PC-3 (cell line): ENCODE results near the gene CLEC16A.

Source experiments
- EZH2 ChIP-seq: fragments of 300-600 bp; sonication (generic); IDR thresholded peaks from one replicate; pipeline ENCODE4 v1.6.1; 2017; ENCODE audit warnings: antibody characterized with exemption, mild to moderate bottlenecking, low read length; ENCODE audit not compliant: unreplicated experiment
- TF ChIP-seq, protein P1 (sequence below): fragments of 300-600 bp; sonication (generic); conservative IDR thresholded peaks from 2 replicates; pipeline ENCODE4 v1.5.1; 2017; ENCODE audit warnings: antibody characterized with exemption, low read depth, mild to moderate bottlenecking, low read length

DNA sequence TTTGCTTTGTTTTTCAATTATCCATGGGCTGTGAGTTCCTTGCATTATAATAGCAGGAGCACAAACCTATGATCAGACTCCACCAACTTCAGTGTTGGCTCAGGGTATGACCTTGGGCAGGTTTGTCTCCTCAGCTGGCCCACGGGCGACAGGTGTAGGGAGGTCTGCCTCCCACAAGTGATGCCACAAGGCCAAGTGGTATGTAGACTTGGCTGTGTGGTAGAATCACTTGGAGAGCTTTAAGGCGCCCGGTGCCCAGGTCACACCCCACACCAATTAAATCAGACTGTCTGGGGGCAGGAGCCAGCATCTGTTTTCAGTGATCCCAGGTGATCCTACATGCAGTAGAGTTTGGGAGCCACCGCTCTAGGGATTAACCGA lies 153.4 kb downstream of the CLEC16A start:
- no peak for TF ChIP-seq EZH2
- TF ChIP-seq, protein P1, sequence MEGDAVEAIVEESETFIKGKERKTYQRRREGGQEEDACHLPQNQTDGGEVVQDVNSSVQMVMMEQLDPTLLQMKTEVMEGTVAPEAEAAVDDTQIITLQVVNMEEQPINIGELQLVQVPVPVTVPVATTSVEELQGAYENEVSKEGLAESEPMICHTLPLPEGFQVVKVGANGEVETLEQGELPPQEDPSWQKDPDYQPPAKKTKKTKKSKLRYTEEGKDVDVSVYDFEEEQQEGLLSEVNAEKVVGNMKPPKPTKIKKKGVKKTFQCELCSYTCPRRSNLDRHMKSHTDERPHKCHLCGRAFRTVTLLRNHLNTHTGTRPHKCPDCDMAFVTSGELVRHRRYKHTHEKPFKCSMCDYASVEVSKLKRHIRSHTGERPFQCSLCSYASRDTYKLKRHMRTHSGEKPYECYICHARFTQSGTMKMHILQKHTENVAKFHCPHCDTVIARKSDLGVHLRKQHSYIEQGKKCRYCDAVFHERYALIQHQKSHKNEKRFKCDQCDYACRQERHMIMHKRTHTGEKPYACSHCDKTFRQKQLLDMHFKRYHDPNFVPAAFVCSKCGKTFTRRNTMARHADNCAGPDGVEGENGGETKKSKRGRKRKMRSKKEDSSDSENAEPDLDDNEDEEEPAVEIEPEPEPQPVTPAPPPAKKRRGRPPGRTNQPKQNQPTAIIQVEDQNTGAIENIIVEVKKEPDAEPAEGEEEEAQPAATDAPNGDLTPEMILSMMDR, result no peak
